Osteocyte (in vitro differentiated cells): Measurements from ENCODE around the gene MEIOB. TPM values are rescaled to one million over a fixed set of nuclear protein-coding genes. Genes with fewer than 3 reads are reported as not detected.

Source experiments
- DNase-seq: peaks from one replicate; pipeline ENCODE4 v3.0.0; 2021; ENCODE audit warnings: mixed read lengths; ENCODE audit not compliant: unreplicated experiment; ENCODE audit errors: extremely low spot score
- H3K27ac Mint-ChIP-seq: one replicate; pipeline ENCODE4 v1.8.0; 2021; ENCODE audit warnings: mild to moderate bottlenecking, mixed read lengths; ENCODE audit not compliant: unreplicated experiment
- H3K27me3 Mint-ChIP-seq: one replicate; pipeline ENCODE4 v1.8.0; 2021; ENCODE audit warnings: mixed read lengths; ENCODE audit not compliant: unreplicated experiment
- H3K36me3 Mint-ChIP-seq: one replicate; pipeline ENCODE4 v1.8.0; 2021; ENCODE audit warnings: mixed read lengths; ENCODE audit not compliant: unreplicated experiment
- H3K4me1 Mint-ChIP-seq: one replicate; pipeline ENCODE4 v1.8.0; 2021; ENCODE audit warnings: mixed read lengths; ENCODE audit not compliant: unreplicated experiment
- H3K4me3 Mint-ChIP-seq: one replicate; pipeline ENCODE4 v1.8.0; 2021; ENCODE audit warnings: mild to moderate bottlenecking, moderate library complexity, mixed read lengths; ENCODE audit not compliant: unreplicated experiment
- H3K9me3 Mint-ChIP-seq: one replicate; pipeline ENCODE4 v1.8.0; 2021; ENCODE audit warnings: mixed read lengths; ENCODE audit not compliant: unreplicated experiment
- total RNA-seq: library from RNA; stranded (reverse); gene quantifications from 2 replicates; pipeline ENCODE4 v1.2.1, GENCODE V29; 2021
- TF ChIP-seq, protein P1 (sequence below): fragments of 200-600 bp; sonication (generic); IDR thresholded peaks from 2 replicates; pipeline ENCODE4 v1.5.0; 2021; ENCODE audit warnings: antibody characterized with exemption, mild to moderate bottlenecking, moderate library complexity

Gene MEIOB
- total RNA-seq, 1 donor from 2014 or later, result 1.2 TPM

DNA sequence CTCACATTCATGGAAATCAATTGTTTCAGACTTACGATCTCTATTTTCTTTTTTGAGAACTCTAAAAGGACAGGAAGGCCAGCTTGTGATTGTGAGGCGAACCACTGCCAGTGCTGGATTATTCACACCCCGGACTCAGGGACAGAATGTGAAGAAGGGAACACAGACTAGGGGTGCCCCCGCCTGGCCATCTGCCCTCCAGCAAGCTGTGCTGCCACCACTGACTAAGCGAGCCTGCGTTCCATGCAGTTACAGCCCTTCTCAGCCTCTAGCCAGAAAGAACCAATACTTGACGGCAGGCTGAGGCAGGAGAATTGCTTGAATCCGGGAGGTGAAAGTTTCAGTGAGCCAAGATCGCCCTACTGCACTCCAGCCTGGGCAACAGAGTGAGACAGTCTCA lies 48.1 kb downstream of the MEIOB start:
- no peak for DNase-seq
- H3K4me1 Mint-ChIP-seq, result peaks cover 30% of the 10 kb centered on the region
- peaks cover 4% of the 10 kb centered on the region for H3K36me3 Mint-ChIP-seq
- H3K27me3 Mint-ChIP-seq, result no peaks in the 10 kb centered on the region
- peak overlapping the region; percentile 18 for H3K4me3 Mint-ChIP-seq
- no peaks in the 10 kb centered on the region for H3K9me3 Mint-ChIP-seq
- H3K27ac Mint-ChIP-seq, result no peak overlapping the region
- TF ChIP-seq, protein P1, sequence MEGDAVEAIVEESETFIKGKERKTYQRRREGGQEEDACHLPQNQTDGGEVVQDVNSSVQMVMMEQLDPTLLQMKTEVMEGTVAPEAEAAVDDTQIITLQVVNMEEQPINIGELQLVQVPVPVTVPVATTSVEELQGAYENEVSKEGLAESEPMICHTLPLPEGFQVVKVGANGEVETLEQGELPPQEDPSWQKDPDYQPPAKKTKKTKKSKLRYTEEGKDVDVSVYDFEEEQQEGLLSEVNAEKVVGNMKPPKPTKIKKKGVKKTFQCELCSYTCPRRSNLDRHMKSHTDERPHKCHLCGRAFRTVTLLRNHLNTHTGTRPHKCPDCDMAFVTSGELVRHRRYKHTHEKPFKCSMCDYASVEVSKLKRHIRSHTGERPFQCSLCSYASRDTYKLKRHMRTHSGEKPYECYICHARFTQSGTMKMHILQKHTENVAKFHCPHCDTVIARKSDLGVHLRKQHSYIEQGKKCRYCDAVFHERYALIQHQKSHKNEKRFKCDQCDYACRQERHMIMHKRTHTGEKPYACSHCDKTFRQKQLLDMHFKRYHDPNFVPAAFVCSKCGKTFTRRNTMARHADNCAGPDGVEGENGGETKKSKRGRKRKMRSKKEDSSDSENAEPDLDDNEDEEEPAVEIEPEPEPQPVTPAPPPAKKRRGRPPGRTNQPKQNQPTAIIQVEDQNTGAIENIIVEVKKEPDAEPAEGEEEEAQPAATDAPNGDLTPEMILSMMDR, result peak; percentile 21

DNA sequence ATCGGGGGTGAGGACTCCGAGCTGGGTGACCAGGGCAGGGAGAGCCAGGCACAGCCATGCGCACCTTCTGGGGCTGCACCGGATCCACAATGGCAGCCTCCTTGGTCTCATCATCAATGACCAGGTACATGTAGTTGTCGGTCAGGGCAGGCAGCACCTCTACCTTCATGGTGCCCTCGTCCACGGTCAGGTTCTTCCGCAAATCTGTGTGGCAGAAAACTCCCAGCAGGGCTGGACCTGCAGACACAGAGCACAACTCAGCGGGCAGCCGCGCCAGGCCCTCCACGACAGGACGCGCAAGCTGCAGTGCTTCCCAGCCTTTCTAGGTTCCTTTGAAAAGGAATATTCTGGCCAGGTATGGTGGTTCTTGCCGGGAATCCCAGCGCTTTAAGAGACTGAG lies 49.2 kb downstream of the MEIOB start:
- H3K9me3 Mint-ChIP-seq, result no peaks in the 10 kb centered on the region
- TF ChIP-seq, protein P1, result no peak
- H3K27ac Mint-ChIP-seq, result no peak overlapping the region
- no peak overlapping the region for H3K4me3 Mint-ChIP-seq
- peaks cover 23% of the 10 kb centered on the region for H3K4me1 Mint-ChIP-seq
- DNase-seq, result no peak
- H3K36me3 Mint-ChIP-seq, result peaks cover 4% of the 10 kb centered on the region
- H3K27me3 Mint-ChIP-seq, result no peaks in the 10 kb centered on the region

DNA sequence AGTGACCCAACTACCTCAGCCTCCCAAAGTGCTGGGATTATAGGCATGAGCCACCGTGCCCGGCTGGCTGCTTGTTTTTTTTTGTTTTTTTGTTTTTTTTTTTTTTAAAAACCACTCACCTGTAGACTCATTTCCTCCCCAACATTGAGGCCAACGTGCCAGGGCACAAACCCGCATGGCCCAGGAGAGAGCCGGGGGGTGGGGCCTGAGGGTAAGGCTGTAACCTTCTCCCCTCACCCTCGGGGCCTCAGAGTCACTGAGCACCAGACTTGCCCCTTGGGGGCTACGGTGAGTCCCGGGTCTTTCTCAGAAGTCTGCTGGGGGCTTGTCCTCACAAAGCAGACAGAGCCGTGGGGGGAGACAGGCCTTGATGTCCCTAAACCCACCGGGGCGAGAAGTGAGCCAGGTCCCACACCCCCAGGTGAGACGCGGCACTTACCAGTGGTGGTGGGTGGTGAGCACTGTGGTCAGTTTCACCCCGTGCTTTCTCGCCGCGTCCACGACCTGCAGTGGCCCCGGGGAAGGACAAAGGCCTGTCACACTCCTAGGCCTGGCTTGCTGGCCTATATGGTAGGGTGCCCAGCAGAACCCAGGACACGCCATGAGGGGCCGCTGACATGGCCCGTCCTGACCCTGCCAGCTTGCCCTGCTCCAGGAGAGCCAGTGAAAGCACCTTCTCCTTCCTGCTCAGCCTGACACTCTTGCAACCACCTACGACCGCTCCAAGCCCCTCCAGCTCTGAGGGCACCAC lies 49.9 kb downstream of the MEIOB start:
- DNase-seq, result no peak
- Mint-ChIP-seq H3K27me3 (no peaks in the 10 kb centered on the region), H3K9me3 (no peaks in the 10 kb centered on the region), H3K4me1 (peaks cover 17% of the 10 kb centered on the region), H3K27ac (no peak overlapping the region), H3K36me3 (peaks cover 4% of the 10 kb centered on the region), H3K4me3 (no peak overlapping the region)
- TF ChIP-seq, protein P1, result no peak

DNA sequence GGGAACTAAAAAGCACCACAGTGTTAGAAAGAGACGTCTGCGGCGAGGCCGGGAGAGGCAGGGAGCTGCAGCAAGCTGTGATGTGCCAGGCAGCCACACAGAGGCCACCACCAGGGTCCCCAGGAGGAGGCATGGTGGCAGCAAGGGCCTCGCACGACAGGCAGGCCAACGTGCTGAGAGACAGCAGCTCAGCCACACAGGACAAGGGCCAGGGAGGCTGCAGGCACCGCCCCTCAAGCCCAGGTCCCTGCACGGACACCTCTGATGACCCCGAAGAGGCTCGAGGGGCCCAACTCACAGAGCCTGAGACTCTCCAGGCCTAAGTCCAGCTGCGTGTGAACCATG lies 51.0 kb downstream of the MEIOB start:
- no peak for DNase-seq
- Mint-ChIP-seq H3K4me3 (no peak overlapping the region), H3K9me3 (no peaks in the 10 kb centered on the region), H3K27ac (no peak overlapping the region), H3K36me3 (peaks cover 4% of the 10 kb centered on the region), H3K4me1 (peaks cover 17% of the 10 kb centered on the region), H3K27me3 (no peaks in the 10 kb centered on the region)
- TF ChIP-seq, protein P1, result no peak

DNA sequence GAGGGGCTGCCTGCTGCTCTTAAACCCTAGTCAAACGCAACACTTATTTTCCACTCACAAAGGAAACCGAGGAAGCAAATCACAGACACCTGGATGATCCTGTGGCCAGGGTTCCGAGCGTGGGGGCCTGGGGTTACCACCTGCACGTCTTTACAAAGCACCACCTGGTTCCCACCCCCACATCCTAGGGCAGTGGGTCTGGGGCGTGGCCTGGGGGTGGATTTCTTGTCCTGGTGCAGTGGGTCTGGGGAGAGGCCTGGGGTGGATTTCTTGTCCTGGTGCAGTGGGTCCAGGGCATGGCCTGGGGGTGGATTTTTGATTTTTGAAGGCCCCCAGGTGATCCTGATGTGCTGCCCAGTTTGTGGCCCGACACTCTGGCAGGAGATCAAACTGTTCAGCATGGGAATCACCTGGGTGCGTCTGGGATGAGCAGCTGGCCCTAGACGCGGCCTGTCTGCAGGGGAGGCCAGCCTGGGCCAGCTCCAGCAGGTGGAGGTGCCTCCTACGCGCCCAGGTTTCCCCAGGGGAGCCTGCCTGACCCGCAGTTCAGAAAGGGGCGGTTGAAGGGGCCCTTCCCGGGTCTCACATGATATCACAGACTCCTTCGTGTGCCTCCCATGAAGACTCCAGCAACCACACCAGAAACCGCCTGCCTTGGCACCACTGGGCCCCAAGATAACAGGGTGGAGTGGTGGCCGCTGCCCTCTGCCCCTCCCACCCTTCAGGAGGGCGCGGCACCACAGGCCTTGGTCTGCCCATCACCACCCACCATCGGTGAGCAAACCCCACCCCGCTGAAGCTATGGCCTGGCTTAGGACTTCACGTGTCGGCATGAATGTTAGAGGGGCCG lies 51.6 kb downstream of the MEIOB start:
- TF ChIP-seq, protein P1, result no peak
- Mint-ChIP-seq H3K27me3 (no peaks in the 10 kb centered on the region), H3K36me3 (peaks cover 6% of the 10 kb centered on the region), H3K4me1 (peaks cover 12% of the 10 kb centered on the region), H3K4me3 (no peak overlapping the region), H3K27ac (no peak overlapping the region), H3K9me3 (no peaks in the 10 kb centered on the region)
- DNase-seq, result no peak
